Measurements from ENCODE around the gene UBD. TPM values are rescaled to one million over a fixed set of nuclear protein-coding genes. Genes with fewer than 3 reads are reported as not detected.

Gene UBD
- polyA plus RNA-seq, 2 of the 4 experiments (the other 2 are of a cell fraction), result 0.19 to 0.41 TPM

DNA sequence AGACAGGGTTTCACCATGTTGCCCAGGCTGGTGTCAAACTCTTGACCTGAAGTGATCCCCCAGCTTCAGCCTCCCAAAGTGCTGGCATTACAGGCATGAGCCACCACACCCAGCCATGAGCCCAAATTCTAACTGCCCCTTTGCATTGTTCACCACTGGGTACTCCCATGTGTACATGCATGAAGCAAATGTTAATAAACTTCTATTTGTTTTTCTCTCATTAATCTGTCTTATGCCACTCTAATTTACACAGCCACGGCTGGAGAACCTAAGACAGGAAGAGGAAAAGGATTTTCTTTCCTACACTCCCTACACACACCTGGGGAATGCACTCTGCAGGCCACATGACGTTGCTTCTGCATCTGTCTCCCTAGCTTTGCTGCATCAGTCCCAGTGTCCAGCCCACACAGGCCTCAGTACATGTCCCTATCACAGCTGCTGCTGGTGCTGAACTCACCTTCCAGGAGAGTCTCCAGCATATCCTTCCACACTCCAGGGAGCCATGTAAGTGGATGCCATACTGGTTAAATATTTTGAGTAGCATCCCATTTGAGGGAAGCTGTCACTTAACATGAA is 38.7 kb upstream of the UBD start:
- Histone ChIP-seq H3K4me3 (no peak overlapping the region), H3K4me1 (no peaks in the 10 kb centered on the region), H3K9me3 (no peaks in the 10 kb centered on the region), H3K27ac (no peak overlapping the region), H3K4me2 (no peak overlapping the region)
- ChIA-PET CTCF (no interaction called here), POLR2A (no interaction called here)
- 73% methylated on average over 1 of the region's 2 CpGs for WGBS (ENCODE audit: missing lambda C conversion rate)
- no peak for FAIRE-seq
- ATAC-seq, result no peak
- TF ChIP-seq FOSL2 (IDR thresholded peaks at IDR 0.05) (no peak), FOSL2 (CRISPR knock-in tag; IDR thresholded peaks at IDR 0.05) (no peak), SMC3 (IDR thresholded peaks at IDR 0.05) (no peak), MYC (IDR thresholded peaks at IDR 0.05; ENCODE audit: borderline replicate concordance, low read length) (no peak), RNF2 (IDR thresholded peaks at IDR 0.05; ENCODE audit: borderline replicate concordance, low read depth) (no peak), HOXB13 (CRISPR knock-in tag; IDR thresholded peaks at IDR 0.05; ENCODE audit: low read depth) (no peak), RARB (CRISPR knock-in tag; IDR thresholded peaks at IDR 0.05) (no peak), POLR2A (IDR thresholded peaks at IDR 0.05; ENCODE audit: low read length) (no peak), KDM1A (IDR thresholded peaks at IDR 0.05; ENCODE audit: low read depth) (no peak), CBX8 (IDR thresholded peaks at IDR 0.05) (no peak), EHMT2 (IDR thresholded peaks at IDR 0.05; ENCODE audit: low read depth) (no peak), CHD4 (IDR thresholded peaks at IDR 0.05; ENCODE audit: borderline replicate concordance) (no peak), PHF8 (IDR thresholded peaks at IDR 0.05; ENCODE audit: borderline replicate concordance, low read depth) (no peak)
- TF ChIP-seq, protein P1, sequence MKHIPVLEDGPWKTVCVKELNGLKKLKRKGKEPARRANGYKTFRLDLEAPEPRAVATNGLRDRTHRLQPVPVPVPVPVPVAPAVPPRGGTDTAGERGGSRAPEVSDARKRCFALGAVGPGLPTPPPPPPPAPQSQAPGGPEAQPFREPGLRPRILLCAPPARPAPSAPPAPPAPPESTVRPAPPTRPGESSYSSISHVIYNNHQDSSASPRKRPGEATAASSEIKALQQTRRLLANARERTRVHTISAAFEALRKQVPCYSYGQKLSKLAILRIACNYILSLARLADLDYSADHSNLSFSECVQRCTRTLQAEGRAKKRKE (CRISPR knock-in tag; IDR thresholded peaks at IDR 0.05; ENCODE audit: low read depth), result no peak
- no peak for DNase-seq (ENCODE audit: low read depth in 1 of 2, low spot score in 1 of 2)

- POLR2A ChIA-PET, result no interaction called here
- Histone ChIP-seq H3K4me3 (no peak overlapping the region), H3K9me3 (no peaks in the 10 kb centered on the region), H3K4me1 (no peaks in the 10 kb centered on the region), H3K4me2 (no peak overlapping the region), H3K27ac (no peak overlapping the region)
- CTCF ChIA-PET, result no interaction called here
- WGBS (ENCODE audit: missing lambda C conversion rate), result 59% methylated on average over 2 of the region's 2 CpGs
- no peak for TF ChIP-seq MAFK (IDR thresholded peaks at IDR 0.05; ENCODE audit: partially characterized antibody)
- TF ChIP-seq, protein P2, sequence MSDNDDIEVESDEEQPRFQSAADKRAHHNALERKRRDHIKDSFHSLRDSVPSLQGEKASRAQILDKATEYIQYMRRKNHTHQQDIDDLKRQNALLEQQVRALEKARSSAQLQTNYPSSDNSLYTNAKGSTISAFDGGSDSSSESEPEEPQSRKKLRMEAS (IDR thresholded peaks at IDR 0.05), result no peak
- TF ChIP-seq HDAC2 (IDR thresholded peaks at IDR 0.05), result no peak
- DNase-seq (ENCODE audit: low read depth in 1 of 2, low spot score in 1 of 2) (no peak), ATAC-seq (no peak), FAIRE-seq (no peak)
These were observed 37.7 kb upstream of the UBD start for GRCh38 chr6:29597184-29597583.

GRCh38 chr6:29596381-29596900 is 36.9 kb upstream of the UBD start:
- TF ChIP-seq CBX2 (IDR thresholded peaks at IDR 0.05; ENCODE audit: borderline replicate concordance, low read depth) (no peak), PBX3 (IDR thresholded peaks at IDR 0.05) (no peak), CHD4 (IDR thresholded peaks at IDR 0.05; ENCODE audit: borderline replicate concordance) (no peak), RNF2 (IDR thresholded peaks at IDR 0.05; ENCODE audit: borderline replicate concordance, low read depth) (no peak)
- Histone ChIP-seq H3K27ac (no peak overlapping the region), H3K4me1 (no peaks in the 10 kb centered on the region), H3K9me3 (no peaks in the 10 kb centered on the region), H3K4me3 (no peak overlapping the region), H3K4me2 (no peak overlapping the region)
- ChIA-PET POLR2A (no interaction called here), CTCF (interaction anchor here (1.4 kb wide), 1 partner anchor 15 kb away, joined by 4 read pairs; no protein-coding TSS in a partner anchor)
- no peak for FAIRE-seq
- ATAC-seq, result no peak
- 89% methylated on average over 6 of the region's 6 CpGs for WGBS (ENCODE audit: missing lambda C conversion rate)
- no peak for DNase-seq (ENCODE audit: low read depth in 1 of 2, low spot score in 1 of 2)

Data from A549 (cell line).